ENCODE data around the gene SLC17A3. TPM values are rescaled to one million over a fixed set of nuclear protein-coding genes. Genes with fewer than 3 reads are reported as not detected.
A peak's percentile ranks its signal among the peaks of the same experiment; 100 is the strongest.

Gene SLC17A3
- total and polyA plus RNA-seq, 9 of the 15 experiments (the other 6 are each of a cell fraction or from before 2014, with no cell fraction given): 0.04 to 0.08 TPM; not detected in 7

DNA sequence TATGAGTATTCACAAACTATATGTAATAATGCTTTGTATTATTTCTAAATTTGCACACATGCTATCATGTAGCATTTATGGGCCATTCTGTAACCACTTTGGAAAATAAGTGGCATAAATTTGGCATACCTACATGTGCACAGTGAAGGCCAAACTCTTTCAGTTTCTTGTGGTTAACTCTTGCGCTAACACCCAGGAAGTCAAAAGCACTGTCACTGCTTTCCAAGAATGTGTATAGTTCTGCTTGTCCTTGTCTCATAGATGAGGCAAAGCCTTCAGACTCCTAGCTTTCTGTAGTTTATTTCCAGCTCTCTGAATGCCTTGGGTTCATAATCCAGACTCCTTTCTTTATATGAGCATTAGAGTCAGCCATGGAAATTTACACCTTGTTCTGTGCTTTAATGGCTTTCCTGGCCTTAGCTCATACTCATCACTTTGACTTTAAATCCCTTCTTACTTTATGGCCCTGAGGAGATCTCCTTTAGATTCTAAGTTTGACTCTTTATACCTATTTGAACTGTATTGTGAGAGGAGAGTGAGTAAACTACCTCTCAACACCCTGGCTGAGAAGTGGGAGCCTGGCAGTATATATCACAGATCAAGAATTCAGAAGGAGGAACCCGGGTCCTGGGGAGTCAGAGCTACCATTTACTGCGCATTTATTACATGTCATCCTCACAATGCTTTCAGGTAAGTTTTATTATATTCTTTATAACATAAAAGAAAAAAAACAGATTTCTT is 949 bp upstream of the SLC17A3 start (continued):
- no peak for TF ChIP-seq CEBPG (CRISPR knock-in tag; IDR thresholded peaks at IDR 0.05)
- TF ChIP-seq CEBPG (tag; conservative IDR thresholded peaks at IDR 0.05 in 1 of 2, IDR thresholded peaks at IDR 0.05 in 1 of 2): peak in 1 of 2 experiments; percentile 42; a peak in 1 of 4 replicates
- TF ChIP-seq, protein P1, sequence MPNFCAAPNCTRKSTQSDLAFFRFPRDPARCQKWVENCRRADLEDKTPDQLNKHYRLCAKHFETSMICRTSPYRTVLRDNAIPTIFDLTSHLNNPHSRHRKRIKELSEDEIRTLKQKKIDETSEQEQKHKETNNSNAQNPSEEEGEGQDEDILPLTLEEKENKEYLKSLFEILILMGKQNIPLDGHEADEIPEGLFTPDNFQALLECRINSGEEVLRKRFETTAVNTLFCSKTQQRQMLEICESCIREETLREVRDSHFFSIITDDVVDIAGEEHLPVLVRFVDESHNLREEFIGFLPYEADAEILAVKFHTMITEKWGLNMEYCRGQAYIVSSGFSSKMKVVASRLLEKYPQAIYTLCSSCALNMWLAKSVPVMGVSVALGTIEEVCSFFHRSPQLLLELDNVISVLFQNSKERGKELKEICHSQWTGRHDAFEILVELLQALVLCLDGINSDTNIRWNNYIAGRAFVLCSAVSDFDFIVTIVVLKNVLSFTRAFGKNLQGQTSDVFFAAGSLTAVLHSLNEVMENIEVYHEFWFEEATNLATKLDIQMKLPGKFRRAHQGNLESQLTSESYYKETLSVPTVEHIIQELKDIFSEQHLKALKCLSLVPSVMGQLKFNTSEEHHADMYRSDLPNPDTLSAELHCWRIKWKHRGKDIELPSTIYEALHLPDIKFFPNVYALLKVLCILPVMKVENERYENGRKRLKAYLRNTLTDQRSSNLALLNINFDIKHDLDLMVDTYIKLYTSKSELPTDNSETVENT (CRISPR knock-in tag; IDR thresholded peaks at IDR 0.05): no peak

DNA sequence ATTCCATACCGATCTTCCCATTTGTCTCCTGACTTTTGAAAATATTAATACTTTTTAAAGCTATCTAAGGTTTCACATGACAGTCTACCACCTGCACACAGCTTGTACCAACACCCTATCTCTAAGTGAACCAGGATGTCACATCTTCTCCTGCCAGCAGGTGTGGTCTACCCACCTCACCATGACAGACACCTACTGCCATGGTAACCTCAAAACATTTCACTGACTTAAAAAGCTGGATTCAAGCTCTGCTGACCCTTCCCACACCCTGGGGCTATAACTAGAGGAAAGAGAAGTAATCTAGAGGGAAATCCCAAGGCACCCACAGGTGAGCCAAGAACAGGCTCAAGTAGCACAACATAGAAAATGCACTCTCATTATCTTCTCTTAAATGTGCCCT is 1.2 kb downstream of the SLC17A3 start:
- no peak overlapping the region for H3K4me3 ChIP-seq
- no peak overlapping the region for H3K27ac ChIP-seq (ENCODE audit: extremely low read depth, low read depth, low read length)
- H3K36me3 ChIP-seq (ENCODE audit: control insufficient read depth, insufficient read depth, low read length): no peaks in the 10 kb centered on the region
- intact Hi-C loops (cut with micrococcal nuclease): no loop called here
- no peak overlapping the region for H3K4me2 ChIP-seq (ENCODE audit: insufficient read depth, low read length)
- ChIA-PET POLR2A (no interaction called here), CTCF (ENCODE audit: low intra/inter-chr PET ratio) (no interaction called here)
- no peaks in the 10 kb centered on the region for H4K20me1 ChIP-seq (replicated peaks; ENCODE audit: control insufficient read depth, insufficient read depth, low read length)
- no peaks in the 10 kb centered on the region for H3K9me3 ChIP-seq (replicated peaks; ENCODE audit: control insufficient read depth, insufficient read depth, low read depth, low read length)
- H3K4me1 ChIP-seq (replicated peaks in 1 of 2; ENCODE audit: control insufficient read depth in 2 of 2, insufficient read depth in 2 of 2, low read length in 2 of 2): no peaks in the 10 kb centered on the region; a peak in 2 of 5 replicates
- ATAC-seq (no peak), DNase-seq (ENCODE audit: extremely low read depth in 1 of 4, low spot score in 3 of 4) (no peak), FAIRE-seq (no peak)
- WGBS (ENCODE audit: insufficient coverage, low coverage, missing lambda C conversion rate): 10% methylated on average over 1 of the region's 1 CpG
- TF ChIP-seq SP1 (CRISPR knock-in tag; IDR thresholded peaks at IDR 0.05) (no peak), ZNF586 (CRISPR knock-in tag; conservative IDR thresholded peaks at IDR 0.05) (no peak), MCM5 (IDR thresholded peaks at IDR 0.05; ENCODE audit: low read depth) (no peak), NR2C2 (CRISPR knock-in tag; IDR thresholded peaks at IDR 0.05) (no peak), NR2C2 (tag; IDR thresholded peaks at IDR 0.05) (no peak), PHB2 (IDR thresholded peaks at IDR 0.05; ENCODE audit: low read depth) (no peak), KAT8 (IDR thresholded peaks at IDR 0.05; ENCODE audit: low read depth) (no peak), NEUROD1 (IDR thresholded peaks at IDR 0.05; ENCODE audit: borderline replicate concordance, low read depth, low read length, partially characterized antibody) (no peak)
- TF ChIP-seq, protein P2, sequence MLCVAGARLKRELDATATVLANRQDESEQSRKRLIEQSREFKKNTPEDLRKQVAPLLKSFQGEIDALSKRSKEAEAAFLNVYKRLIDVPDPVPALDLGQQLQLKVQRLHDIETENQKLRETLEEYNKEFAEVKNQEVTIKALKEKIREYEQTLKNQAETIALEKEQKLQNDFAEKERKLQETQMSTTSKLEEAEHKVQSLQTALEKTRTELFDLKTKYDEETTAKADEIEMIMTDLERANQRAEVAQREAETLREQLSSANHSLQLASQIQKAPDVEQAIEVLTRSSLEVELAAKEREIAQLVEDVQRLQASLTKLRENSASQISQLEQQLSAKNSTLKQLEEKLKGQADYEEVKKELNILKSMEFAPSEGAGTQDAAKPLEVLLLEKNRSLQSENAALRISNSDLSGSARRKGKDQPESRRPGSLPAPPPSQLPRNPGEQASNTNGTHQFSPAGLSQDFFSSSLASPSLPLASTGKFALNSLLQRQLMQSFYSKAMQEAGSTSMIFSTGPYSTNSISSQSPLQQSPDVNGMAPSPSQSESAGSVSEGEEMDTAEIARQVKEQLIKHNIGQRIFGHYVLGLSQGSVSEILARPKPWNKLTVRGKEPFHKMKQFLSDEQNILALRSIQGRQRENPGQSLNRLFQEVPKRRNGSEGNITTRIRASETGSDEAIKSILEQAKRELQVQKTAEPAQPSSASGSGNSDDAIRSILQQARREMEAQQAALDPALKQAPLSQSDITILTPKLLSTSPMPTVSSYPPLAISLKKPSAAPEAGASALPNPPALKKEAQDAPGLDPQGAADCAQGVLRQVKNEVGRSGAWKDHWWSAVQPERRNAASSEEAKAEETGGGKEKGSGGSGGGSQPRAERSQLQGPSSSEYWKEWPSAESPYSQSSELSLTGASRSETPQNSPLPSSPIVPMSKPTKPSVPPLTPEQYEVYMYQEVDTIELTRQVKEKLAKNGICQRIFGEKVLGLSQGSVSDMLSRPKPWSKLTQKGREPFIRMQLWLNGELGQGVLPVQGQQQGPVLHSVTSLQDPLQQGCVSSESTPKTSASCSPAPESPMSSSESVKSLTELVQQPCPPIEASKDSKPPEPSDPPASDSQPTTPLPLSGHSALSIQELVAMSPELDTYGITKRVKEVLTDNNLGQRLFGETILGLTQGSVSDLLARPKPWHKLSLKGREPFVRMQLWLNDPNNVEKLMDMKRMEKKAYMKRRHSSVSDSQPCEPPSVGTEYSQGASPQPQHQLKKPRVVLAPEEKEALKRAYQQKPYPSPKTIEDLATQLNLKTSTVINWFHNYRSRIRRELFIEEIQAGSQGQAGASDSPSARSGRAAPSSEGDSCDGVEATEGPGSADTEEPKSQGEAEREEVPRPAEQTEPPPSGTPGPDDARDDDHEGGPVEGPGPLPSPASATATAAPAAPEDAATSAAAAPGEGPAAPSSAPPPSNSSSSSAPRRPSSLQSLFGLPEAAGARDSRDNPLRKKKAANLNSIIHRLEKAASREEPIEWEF (CRISPR knock-in tag; IDR thresholded peaks at IDR 0.05): no peak
- H3K27me3 ChIP-seq (ENCODE audit: control insufficient read depth in 2 of 2, insufficient read depth in 2 of 2, low read length in 2 of 2): no peaks in the 10 kb centered on the region
- in situ Hi-C loops (cut with MboI): no loop called here
- H2AFZ ChIP-seq (ENCODE audit: low read depth, low read length): no peak overlapping the region
- H3K9me1 ChIP-seq (ENCODE audit: control insufficient read depth, insufficient read depth, low read length): no peaks in the 10 kb centered on the region
- H3K79me2 ChIP-seq (ENCODE audit: control insufficient read depth, insufficient read depth, low read length): no peaks in the 10 kb centered on the region
- H3K9ac ChIP-seq (ENCODE audit: insufficient read depth in 1 of 2, low read depth in 2 of 2, low read length in 2 of 2): no peak overlapping the region
- BruUV-seq (replicated peaks): no TSS peak
